HCT116 (cell line): ENCODE results near the gene NELL1. TPM values are rescaled to one million over a fixed set of nuclear protein-coding genes. Genes with fewer than 3 reads are reported as not detected.

Experiments
- ATAC-seq: fragments of 200-7000 bp; cut with Tn5 transposase; 2 replicates; pipeline ENCODE4 v1.9.1; 2020; ENCODE audit warnings: mild to moderate bottlenecking, moderate library complexity
- BruUV-seq: library from RNA; stranded (reverse); fragments of 400-500 nt; replicated peaks from 2 replicates; lab custom pipeline; 2021; lab: Mats Ljungman, UMichigan
- CTCF ChIA-PET: fragments of 300-600 bp; sonication (Branson Sonifier 250); formaldehyde crosslinking; loops from one replicate; lab custom pipeline; 2021; ENCODE audit warnings: antibody characterized with exemption; lab: Charles Lee
- POLR2A ChIA-PET: fragments of 300-600, 350-600 bp; sonication (Branson Sonifier 250); formaldehyde crosslinking; loops from one replicate; lab custom pipeline; 2021; ENCODE audit warnings: antibody characterized with exemption; lab: Charles Lee
- RAD21 ChIA-PET, 2 experiments: fragments of 300-600 bp; sonication (Branson Sonifier 250); formaldehyde crosslinking; loops; one replicate each; lab custom pipeline; 2023; ENCODE audit warnings: low total read pairs in 2 of 2; ENCODE audit not compliant: uncharacterized antibody in 2 of 2, unreplicated experiment in 2 of 2, low non-redundant PET in 1 of 2; lab: Charles Lee
- DNase-seq: peaks from one replicate; pipeline ENCODE4 v3.0.0-alpha.2; 2010; ENCODE audit warnings: low read depth, low spot score
- H2AFZ ChIP-seq: fragments of 200-600 bp; shearing (Covaris generic), sonication (generic); 2 replicates; pipeline ENCODE4 v1.6.1; 2017; ENCODE audit warnings: low read depth, mixed run types, mixed read lengths, antibody characterized with exemption, low read length; ENCODE audit not compliant: poor library complexity, severe bottlenecking
- H3K27ac ChIP-seq: 2 replicates; pipeline ENCODE4 v1.5.1; 2012; ENCODE audit warnings: low read depth, low read length
- H3K27me3 ChIP-seq: fragments of 200-600 bp; sonication (generic); 2 replicates; pipeline ENCODE4 v1.6.1; 2016; ENCODE audit warnings: mixed run types, low read length, mixed read lengths; ENCODE audit not compliant: insufficient read depth
- H3K36me3 ChIP-seq, 2 experiments: fragments of 200-500 bp in 1 of 2; fragments of 200-600 bp in 1 of 2; sonication (Bioruptor generic) in 1 of 2; sonication (generic) in 1 of 2; 2 replicates each; pipeline versions ENCODE4 v1.5.1 to v1.6.1; 2014 to 2016; ENCODE audit warnings: low read length in 2 of 2, inconsistent platforms in 1 of 2, mixed read lengths in 1 of 2, mixed run types in 1 of 2; ENCODE audit not compliant: insufficient read depth in 2 of 2, control insufficient read depth in 1 of 2
- H3K4me1 ChIP-seq, 2 experiments: fragments of 200-600 bp in 1 of 2; sonication (generic) in 1 of 2; 2 replicates each; pipeline versions ENCODE4 v1.5.1 to v1.6.1; 2012 to 2017; ENCODE audit warnings: low read length in 2 of 2, inconsistent platforms in 1 of 2, mild to moderate bottlenecking in 1 of 2, mixed read lengths in 1 of 2, mixed run types in 1 of 2, moderate library complexity in 1 of 2; ENCODE audit not compliant: insufficient read depth in 2 of 2, control insufficient read depth in 1 of 2
- H3K4me2 ChIP-seq: fragments of 200-600 bp; sonication (generic); 2 replicates; pipeline ENCODE4 v1.6.1; 2017; ENCODE audit warnings: mixed run types, low read length, mixed read lengths
- H3K4me3 ChIP-seq, 2 experiments: fragments of 200-600 bp in 1 of 2; sonication (generic) in 1 of 2; replicated peaks in 1 of 2; 2 replicates each; pipeline ENCODE4 v1.5.1; 2011 to 2016; ENCODE audit warnings: low read length in 2 of 2, control low read depth in 1 of 2, low read depth in 1 of 2, mild to moderate bottlenecking in 1 of 2, mixed read lengths in 1 of 2, mixed run types in 1 of 2
- H3K79me2 ChIP-seq: fragments of 200-600 bp; sonication (generic); 2 replicates; pipeline ENCODE4 v1.6.1; 2017; ENCODE audit warnings: mild to moderate bottlenecking, mixed run types, low read length, moderate library complexity, mixed read lengths; ENCODE audit not compliant: insufficient read depth
- H3K9ac ChIP-seq: fragments of 200-600 bp; sonication (generic); 2 replicates; pipeline ENCODE4 v1.6.1; 2016; ENCODE audit warnings: low read length, mixed read lengths
- H3K9me2 ChIP-seq: fragments of 200-600 bp; sonication (generic), shearing (Covaris generic); 2 replicates; pipeline ENCODE4 v1.6.1; 2017; ENCODE audit warnings: mixed run types, mild to moderate bottlenecking, moderate library complexity; ENCODE audit not compliant: insufficient read depth
- H3K9me3 ChIP-seq, 2 experiments: fragments of 200-500 bp in 1 of 2; fragments of 200-600 bp in 1 of 2; sonication (Bioruptor generic) in 1 of 2; sonication (generic) in 1 of 2; 2 replicates each; pipeline ENCODE4 v1.6.1; 2014 to 2017; ENCODE audit warnings: low read length in 2 of 2, mixed read lengths in 2 of 2, inconsistent platforms in 1 of 2, low read depth in 1 of 2, mild to moderate bottlenecking in 1 of 2, mixed run types in 1 of 2, moderate library complexity in 1 of 2; ENCODE audit not compliant: control insufficient read depth in 1 of 2, insufficient read depth in 1 of 2
- H4K20me1 ChIP-seq: fragments of 200-600 bp; sonication (generic), shearing (Covaris generic); 2 replicates; pipeline ENCODE4 v1.6.1; 2017; ENCODE audit warnings: mixed run types, mild to moderate bottlenecking, moderate library complexity; ENCODE audit not compliant: insufficient read depth
- CEBPB ChIP-seq: IDR thresholded peaks from 2 replicates; pipeline ENCODE4 v1.6.1; 2012; ENCODE audit warnings: low read depth
- EZH2 ChIP-seq: fragments of 200-600 bp; sonication (generic); IDR thresholded peaks from 2 replicates; pipeline ENCODE4 v1.6.1; 2017; ENCODE audit warnings: antibody characterized with exemption, mixed run types
- FOSL1 ChIP-seq: IDR thresholded peaks from 2 replicates; pipeline ENCODE4 v1.6.1; 2012; ENCODE audit warnings: low read depth
- RAD21 ChIP-seq: IDR thresholded peaks from 2 replicates; pipeline ENCODE4 v1.6.1; 2012; ENCODE audit warnings: low read depth, mild to moderate bottlenecking
- SRF ChIP-seq: IDR thresholded peaks from 2 replicates; pipeline ENCODE4 v1.6.1; 2012; ENCODE audit warnings: low read depth
- TCF7L2 ChIP-seq: IDR thresholded peaks from 2 replicates; pipeline ENCODE4 v1.7.0; 2011; ENCODE audit warnings: borderline replicate concordance, inconsistent platforms; ENCODE audit not compliant: insufficient read depth, insufficient read length; ENCODE audit errors: extremely low read depth
- intact Hi-C: fragments of 100-400 bp; cut with micrococcal nuclease; formaldehyde crosslinking; loops from 2 replicates; pipeline ENCODE4 v1.10.0; 2022
- total RNA-seq: library from RNA; stranded (reverse); gene quantifications from one replicate; pipeline ENCODE4 v1.2.1, GENCODE V29; 2021; ENCODE audit not compliant: unreplicated experiment
- TF ChIP-seq, protein P1 (sequence below), 3 experiments: fragments of 200-600 bp in 1 of 3; sonication (generic) in 1 of 3; IDR thresholded peaks in 2 of 3; conservative IDR thresholded peaks in 1 of 3; 2 replicates each; pipeline ENCODE4 v1.5.1; 2012 to 2017; ENCODE audit warnings: low read depth in 2 of 3, low read length in 2 of 3, antibody characterized with exemption in 1 of 3, borderline replicate concordance in 1 of 3, control low read depth in 1 of 3, mild to moderate bottlenecking in 1 of 3, mixed read lengths in 1 of 3, mixed run types in 1 of 3, moderate library complexity in 1 of 3; ENCODE audit not compliant: insufficient read depth in 1 of 3

NELL1 gene
- total RNA-seq, 1 experiment from 2014 or later: not detected

DNA sequence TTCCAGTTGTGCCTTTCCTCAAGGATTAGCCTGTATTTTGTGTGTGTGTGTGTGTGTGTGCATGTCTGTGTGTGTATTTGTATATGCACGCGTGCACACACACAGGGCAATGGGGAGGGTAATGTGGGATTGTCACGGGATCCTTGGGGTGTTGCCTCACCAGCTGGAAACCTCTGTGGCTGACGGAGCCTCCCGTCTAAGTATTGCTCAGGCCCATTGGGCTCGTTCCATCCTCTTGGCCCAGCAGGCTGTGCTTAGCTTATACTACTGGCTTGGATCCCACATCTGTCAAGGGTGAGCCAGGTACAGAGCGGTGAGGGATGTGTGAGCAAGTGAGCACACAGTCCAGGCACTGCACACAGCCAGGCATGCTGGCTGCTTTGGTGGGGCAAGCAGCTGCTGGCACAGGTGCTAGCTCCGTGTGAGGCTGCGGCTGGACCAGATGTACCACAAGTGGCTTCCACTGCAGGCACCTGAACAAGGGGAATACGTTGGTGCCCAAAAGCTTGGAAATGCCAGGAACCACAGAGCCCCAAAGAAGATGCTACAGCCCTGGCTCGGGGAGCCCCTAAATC is 462.8 kb downstream of the NELL1 start (continued):
- TF ChIP-seq, protein P1, sequence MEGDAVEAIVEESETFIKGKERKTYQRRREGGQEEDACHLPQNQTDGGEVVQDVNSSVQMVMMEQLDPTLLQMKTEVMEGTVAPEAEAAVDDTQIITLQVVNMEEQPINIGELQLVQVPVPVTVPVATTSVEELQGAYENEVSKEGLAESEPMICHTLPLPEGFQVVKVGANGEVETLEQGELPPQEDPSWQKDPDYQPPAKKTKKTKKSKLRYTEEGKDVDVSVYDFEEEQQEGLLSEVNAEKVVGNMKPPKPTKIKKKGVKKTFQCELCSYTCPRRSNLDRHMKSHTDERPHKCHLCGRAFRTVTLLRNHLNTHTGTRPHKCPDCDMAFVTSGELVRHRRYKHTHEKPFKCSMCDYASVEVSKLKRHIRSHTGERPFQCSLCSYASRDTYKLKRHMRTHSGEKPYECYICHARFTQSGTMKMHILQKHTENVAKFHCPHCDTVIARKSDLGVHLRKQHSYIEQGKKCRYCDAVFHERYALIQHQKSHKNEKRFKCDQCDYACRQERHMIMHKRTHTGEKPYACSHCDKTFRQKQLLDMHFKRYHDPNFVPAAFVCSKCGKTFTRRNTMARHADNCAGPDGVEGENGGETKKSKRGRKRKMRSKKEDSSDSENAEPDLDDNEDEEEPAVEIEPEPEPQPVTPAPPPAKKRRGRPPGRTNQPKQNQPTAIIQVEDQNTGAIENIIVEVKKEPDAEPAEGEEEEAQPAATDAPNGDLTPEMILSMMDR (IDR thresholded peaks at IDR 0.05 in 2 of 3, conservative IDR thresholded peaks at IDR 0.05 in 1 of 3; ENCODE audit: borderline replicate concordance in 1 of 3, insufficient read depth in 1 of 3, low read depth in 2 of 3, low read length in 2 of 3): no peak

DNA sequence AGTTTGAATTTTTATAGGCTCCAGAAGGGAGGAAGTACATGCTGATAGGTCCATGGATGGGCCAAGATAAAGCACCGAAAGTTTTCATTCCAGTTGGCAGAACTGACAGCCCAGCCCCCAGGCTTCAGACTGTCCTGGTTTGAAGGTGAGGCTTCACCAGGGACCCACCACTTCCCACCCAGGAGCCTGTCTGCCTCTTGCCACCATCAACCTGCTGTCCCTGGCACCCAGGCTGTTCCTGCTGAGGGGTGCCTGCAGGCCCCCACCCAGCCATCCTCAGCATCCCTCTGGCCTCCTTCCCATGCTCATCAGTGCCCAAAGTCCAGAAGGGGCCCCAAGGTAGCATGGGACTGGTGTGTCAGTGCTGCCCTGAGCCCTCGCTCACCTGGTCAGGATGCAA is 463.9 kb downstream of the NELL1 start:
- Histone ChIP-seq H3K9ac (no peak overlapping the region), H4K20me1 (no peaks in the 10 kb centered on the region), H2AFZ (no peak overlapping the region), H3K9me3 (peaks cover 3 to 14% of the 10 kb centered on the region in 2 experiments; a peak in 2 of 4 replicates), H3K4me1 (no peaks in the 10 kb centered on the region), H3K27ac (no peak overlapping the region), H3K36me3 (no peaks in the 10 kb centered on the region), H3K79me2 (no peaks in the 10 kb centered on the region), H3K4me3 (no peak overlapping the region), H3K27me3 (no peaks in the 10 kb centered on the region), H3K9me2 (no peaks in the 10 kb centered on the region), H3K4me2 (no peak overlapping the region)
- intact Hi-C loops: no loop called here
- ChIA-PET CTCF (no interaction called here), RAD21 (no interaction called here), POLR2A (no interaction called here)
- DNase-seq: no peak
- no TSS peak for BruUV-seq
- no peak for ATAC-seq
- no peak for TF ChIP-seq CEBPB
- TF ChIP-seq FOSL1: no peak
- no peak for TF ChIP-seq TCF7L2
- TF ChIP-seq SRF: no peak
- no peak for TF ChIP-seq RAD21
- TF ChIP-seq EZH2: no peak
